GM19351 (cell line): ENCODE data around the gene ZC2HC1B.

Source experiments
- ATAC-seq: cut with Tn5 transposase; IDR thresholded peaks from one replicate; pipeline ENCODE4 v1.9.1; 2021; ENCODE audit warnings: mild to moderate bottlenecking, moderate library complexity; ENCODE audit not compliant: unreplicated experiment

Gene ZC2HC1B

DNA sequence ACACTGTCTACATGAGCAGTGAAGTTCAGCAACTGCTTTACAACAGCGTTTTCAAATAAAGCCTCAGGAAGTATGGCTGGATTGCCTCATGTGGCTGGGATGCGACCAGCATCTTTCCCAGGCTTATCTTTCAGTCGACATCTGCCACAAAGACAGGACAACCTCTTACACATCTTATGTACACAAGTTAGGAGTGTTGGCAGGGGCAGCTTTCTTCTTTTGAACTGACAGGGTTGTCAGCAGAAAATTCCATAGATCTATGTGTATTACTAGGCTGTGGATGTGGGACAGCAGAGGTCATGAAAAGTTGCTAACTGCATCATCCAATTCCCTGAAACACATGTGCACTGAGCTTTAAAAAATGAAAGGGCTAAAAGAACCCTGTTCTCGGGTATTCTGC is 95.7 kb downstream of the ZC2HC1B start:
- ATAC-seq = no peak

DNA sequence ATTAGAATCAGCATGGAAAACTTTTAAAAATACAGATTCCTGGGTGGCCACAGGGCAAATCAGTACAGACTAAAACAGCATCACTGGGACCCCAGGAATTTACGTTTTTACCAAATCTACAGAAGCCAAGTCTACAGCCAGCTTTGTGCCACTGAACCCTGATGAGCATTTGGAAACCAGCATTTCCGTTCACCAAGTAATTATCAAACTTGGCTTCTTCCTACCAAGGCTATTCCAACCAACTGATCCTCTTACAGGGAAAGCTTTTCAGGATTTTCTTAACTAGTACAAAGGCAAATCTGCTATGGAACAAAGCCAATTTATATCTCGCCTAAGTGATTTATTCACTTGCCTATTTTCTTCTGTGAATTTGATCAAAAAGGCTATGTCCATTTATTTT is 96.8 kb downstream of the ZC2HC1B start:
- no peak for ATAC-seq

DNA sequence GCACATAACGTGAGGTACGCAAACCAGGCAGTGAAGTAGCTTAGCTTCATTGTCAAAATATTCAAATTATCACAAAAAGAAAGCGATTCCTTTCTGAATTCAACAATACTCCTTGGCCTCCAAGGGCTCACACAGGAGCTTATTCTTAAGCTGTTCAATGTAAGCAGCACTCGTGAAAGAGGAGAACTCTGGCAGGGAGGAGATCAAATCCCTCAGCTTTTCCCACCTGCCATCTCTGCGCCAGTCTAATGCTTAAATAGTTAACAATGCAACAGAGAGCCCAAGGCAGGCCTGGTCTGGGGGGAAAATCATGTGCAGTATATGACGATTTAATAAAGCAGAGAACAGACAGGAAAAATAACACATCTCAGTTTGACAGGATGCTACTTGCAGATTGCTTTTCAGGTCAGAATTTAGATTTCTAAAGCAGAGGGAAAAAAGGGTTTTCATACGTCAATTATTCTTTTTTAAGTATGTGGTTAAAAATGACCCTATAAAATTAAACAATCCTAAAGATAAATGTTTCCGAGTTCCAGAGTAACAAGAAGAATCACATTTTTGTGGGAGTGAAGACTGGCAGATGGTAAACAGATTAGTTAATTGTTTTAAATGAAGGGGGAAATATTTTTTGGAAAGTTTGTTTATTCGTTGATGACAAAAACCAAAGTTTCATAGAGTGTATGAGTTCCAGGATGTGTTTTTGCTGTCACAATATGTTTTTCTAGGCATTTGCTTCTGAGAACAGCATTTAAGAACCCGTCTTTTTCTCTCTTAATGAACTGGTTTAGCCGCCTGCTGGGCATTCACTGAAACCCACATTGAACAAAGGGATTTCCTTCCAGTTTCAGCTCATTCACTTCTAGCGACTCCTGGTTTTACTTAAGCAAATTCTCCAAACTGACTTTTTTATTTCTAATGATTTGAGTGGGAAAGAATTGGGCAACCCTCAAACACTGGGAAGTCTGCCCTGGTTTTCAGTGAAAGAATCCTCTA is 97.9 kb downstream of the ZC2HC1B start:
- no peak for ATAC-seq

DNA sequence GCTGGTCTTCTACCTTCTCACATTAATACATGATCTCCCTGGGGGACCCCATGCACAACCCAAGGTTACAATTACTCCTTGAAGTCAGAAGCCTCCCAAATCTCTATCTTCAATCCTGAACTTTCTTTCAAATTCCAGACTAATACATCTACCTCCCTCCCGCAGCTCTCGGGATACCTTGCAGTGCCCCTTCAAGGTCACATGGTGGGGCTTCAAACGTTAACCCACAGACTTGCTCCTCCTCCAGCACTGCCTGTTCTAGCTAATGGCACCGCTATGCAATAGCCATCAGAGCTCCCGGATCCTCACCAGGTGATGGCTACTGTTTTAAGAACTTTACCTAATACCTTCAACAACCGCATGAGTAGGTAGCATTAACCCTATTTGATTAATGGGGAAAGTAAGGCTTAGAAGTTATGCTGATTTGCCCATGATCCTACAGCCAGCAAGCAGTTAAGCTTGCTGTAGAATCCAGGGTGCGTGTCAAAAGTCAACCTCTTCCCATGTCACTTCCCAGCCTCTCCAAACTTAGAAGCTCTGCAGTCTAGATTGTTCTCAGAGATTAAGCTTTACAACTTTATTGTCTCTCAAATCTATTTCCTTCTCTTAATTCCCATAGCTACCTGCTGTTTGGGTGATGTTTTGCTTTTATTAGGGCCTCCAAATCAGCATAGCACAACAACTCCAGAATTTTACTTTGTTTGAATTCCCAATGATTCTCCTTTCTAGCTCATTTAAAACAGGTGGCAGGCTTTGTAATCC is 99.1 kb downstream of the ZC2HC1B start:
- no peak for ATAC-seq

DNA sequence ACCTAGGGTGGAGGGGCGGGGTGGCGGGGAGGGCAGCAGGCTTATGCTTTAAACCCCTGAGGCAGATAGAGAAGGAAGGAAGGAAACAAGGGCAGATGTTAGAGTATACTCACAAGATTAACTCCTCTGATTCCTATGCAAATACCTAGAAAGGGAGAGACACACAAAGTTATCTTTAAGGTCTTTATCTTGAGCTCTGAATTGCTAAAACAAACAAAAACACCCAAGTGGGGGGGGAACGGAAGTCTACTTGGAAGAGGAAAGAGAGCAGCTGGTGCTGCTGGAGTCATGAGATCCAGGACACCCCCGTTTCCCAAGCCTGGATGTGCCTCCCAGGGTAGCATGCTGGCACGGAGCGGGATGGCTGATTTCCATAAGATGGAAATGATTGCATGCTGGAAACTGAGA is 100.4 kb downstream of the ZC2HC1B start:
- no peak for ATAC-seq

DNA sequence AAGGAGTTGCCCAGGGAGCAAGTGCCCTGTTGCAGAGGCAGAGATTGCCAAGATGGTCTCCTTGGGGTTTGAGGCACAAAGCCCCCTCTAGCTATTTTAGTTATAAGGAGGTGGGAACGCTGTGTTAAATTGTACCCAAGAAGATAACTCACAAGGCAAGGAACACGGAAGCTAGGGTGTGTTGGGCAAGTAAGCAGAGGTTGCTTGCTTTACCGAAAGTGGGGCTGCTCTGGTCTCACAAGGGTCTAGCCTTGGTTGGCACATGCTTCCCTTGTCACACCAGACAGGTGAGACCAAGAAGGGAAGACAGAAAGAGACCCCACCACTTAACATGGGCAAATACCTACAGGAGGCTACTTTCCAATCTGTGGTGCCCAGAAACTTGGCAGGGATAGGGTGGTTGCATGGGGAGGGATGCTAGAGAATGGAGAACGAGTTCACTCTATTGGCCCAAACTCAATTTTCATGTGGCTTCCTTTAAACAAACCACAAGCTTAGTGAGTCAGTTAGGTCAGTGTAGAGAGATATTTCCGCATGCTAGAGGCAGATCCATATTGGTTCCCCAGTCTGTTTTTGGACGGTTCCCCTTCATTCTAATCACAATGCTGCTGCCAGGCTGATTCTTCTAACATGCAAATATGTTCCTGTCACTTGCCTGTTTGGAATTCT is 101.4 kb downstream of the ZC2HC1B start:
- no peak for ATAC-seq

DNA sequence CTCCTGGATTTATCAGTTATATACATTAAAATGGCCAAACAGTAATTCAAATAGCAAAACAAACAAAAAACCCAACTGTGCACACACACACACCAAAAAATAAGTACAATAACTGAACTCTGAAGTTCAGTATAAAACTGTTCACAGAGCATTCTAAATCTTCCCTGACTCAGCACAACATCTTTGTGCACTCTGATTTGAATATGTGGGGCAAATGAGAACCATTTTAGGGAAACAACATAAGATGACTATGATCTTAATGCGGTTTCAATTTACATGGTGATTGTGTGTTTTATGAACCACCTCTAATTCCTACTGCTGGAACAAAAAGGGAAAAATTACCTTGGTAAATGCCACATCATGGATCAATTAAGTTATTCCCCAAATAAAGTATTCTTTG is 102.0 kb downstream of the ZC2HC1B start:
- no peak for ATAC-seq

DNA sequence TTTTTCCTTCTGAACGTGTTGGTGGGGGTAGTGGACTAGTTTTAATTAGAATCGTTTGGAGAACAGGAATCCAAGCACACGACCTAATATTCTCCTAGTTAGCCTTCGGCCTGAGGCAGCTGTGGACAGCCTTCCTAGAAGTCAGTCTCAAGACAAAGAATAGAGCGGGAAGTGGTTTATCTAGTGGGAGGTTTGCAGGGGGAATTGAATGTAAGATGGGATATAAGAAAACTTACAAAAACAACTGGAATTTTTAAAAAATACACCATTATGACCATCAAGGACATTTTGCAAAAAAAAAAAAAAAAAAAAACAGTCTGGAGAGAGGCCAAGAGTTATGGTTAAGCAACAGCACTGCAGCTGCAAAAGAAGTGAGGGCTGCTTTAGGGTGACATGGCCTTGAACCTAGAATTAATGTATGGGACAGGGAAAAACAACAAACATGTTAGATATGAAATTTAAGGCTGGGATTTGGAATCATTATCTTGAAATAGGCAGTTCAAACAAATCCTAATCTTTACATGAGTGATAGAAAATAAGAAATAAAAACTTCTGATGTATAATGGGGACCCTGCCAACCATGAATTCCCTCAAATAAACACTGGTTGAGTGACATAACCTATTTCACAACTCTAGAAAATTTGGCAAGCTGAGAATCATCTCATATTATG is 103.6 kb downstream of the ZC2HC1B start:
- no peak for ATAC-seq

DNA sequence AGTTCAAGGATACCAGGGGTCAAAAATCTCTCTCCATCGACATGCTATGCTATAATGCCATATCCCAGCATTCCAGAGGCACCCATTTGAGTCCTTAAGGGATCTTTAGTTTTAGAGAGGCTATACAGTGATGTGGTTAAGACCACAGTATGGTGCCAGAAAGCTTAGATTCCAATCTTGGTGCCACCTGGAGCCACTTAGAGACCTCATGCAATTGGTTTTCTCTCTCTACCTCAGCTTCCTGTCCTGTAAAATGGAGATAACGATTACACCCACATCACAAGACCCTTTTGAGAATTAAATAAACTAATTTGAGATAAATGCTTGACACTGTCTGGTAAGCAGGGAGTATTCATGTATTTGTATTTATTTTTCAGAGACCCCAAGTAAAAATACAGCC is 104.8 kb downstream of the ZC2HC1B start:
- no peak for ATAC-seq

DNA sequence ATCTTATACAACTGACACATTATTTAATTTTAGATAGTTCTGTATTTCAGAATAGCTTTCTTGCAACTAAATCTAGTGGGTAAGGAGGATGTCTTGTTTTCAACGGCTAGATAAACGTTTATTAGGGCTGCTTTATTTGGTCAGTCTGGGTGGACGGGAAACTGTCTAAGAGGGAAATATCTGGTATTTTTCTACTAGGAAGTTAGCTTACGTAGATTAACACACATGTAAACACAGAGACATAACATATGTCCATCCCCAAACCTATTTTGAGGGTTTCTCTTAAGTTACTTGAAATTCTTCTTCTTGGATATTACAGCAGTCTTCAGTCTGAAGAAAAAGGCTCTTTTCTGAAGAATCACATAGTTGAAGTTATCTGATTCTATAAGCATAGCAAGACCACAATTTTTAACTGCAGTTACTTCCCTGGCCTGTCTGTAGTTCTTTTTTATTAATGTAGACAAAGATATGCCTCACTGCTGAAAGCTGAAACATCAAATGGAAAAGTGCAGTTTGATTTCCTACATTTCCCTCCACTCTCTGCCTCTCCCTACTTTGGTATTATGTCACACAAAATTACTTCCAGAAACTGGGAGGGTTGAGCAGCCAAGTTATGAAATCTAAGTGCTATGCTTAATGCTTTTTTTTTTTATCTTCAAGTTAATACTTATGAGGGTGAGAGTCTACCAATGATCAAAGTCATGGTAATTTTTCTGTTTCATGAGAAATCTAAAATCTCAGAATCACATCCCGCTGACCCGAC is 106.4 kb downstream of the ZC2HC1B start:
- ATAC-seq = no peak

DNA sequence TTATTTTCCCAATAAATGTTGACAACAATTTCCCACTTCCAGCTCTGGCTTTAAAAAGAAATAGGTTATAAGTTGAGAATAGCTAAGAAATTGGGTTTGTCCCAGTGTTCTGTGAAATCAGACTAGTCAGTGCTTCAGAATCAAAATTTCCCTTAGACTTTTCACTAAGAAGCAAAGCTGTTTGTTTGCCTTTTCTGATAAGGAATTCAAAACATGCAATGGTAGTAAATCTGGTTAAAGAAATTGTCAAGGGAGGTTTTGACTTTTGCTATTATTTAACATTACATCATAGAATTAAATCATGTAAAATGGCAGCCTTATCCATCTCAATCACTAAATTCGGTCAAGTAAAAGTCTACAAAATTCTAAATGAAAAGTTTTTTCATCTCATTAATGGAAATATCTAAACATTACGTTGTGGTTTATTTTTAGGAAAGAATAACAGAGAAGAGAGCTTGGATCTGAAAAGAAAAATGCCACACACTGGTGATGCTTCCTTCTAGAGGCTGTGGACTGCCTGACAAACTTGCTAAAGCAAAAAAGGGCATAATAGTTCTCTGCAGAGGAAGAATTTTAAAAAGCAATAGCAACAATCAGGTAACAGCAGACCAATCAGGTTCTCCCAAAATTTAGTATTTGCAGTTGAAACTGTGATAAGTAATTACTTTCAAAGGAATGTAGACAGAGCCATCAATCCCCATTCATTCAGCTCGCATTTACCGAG is 107.4 kb downstream of the ZC2HC1B start:
- ATAC-seq = no peak

DNA sequence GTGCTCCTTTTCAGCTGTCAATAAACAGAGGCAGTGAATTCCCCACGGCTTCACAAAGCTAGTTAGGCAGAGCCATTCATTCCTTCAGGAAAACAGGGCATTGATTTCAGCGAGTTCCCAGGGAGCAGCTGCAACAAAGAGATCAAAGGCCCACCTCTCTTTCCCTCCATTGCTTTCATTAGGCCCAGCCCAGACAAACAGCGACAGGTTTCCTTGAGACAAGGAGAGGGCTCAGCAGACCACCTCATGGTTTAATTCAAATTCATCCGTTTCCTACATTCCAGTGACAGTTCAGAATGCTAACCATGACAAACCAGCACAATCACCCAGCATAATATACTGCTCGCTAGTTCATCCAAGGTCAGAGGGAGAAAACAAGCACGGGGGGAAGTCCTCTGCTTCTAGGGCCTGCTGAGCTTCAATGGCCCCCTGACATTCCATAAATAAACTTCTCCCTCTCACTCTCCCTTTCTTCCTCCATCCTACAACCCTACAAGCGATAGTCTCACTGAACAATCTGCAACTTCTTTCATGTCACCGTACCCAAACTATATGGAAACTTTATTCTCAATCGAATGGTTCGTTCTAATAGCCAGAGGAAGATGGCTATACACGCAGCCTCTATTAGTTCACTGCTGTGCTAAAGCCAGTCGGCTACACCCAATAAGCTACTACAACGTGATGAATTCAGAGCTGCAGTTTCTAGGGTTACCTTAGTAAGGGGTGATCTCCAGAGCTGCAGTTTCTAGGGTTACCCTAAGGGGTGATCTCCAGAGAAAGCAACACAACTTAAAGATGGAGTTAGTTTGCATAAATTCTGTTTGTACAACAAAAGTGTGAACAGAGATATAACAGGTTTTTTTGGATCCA is 109.1 kb downstream of the ZC2HC1B start:
- ATAC-seq = no peak

DNA sequence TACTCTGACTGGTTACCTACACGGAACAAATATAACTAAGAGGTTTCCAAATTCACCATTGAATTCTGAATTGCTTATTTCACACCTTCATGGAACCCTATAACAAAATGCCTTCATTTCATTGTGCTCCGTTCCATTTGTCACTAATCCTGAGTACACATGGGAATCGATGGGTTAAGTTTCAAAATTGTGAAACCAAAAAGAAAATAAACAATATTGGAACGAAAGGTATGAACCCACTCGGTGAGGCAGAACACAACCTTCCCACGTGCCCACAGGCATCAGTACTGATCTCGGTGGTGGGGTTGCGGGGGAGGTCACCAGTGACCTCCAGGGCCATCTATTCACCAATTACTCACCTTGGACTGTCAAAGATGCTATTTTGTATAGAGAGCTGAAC is 109.8 kb downstream of the ZC2HC1B start:
- no peak for ATAC-seq

DNA sequence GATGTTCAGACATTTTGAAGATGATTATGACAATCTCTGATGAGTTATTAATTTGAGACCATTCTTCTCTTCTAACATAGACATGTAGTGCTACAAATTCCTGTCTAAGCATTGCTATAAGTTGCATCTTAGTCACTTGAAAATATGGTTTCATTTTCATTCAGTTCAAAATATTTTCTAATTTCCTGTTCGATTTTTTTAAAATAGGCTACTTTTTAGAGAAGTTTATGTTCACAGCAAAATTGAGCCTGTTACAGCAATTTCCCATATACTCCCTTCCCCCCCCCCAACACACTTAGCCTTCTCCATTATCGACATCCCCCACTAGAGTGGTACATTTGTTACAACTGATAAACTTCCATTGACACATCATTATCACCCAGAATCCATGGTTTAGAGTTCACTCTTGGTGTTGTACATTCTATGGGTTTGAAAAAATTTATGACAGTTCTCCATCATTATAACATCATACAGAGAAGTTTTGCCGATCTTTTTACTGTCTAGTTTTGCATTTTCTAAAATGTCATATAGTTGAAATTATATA is 112.6 kb downstream of the ZC2HC1B start:
- no peak for ATAC-seq

DNA sequence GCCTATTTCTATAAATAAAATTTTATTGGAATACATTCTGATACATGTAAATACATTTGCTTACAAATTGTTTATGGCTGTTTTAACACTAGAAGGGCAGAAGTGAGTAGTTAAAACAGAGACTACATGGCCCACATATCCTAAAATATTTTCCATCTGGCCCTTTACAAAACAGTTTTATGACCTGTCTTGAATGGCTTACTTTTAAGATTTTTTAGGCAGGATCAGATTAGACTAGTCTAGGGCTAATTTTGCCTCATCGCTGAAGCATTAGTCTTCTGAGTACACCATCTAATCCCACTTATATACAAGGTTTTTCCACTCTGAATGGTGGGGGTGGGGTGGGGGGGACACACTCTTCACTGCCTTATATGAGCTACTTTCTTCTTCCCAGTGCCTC is 116.6 kb downstream of the ZC2HC1B start:
- no peak for ATAC-seq

DNA sequence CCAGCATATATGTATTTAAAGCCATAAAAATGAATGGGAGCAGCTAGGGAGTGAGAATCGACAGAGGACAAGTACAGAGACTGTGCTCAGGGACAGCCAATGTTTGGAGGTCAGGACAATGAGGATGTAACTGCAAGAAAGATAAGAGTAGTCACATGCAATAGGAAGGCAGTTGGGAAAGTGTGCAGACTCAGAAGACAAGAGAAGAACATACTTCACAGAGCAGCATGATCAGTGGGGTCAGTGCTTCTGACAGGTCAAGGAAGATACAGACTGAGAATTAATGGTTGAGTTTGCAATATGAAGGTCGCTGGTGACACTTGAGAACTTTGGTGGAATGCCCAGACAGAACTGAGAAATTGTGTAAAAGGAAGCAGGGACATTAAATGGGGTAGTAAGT is 118.7 kb downstream of the ZC2HC1B start:
- no peak for ATAC-seq

DNA sequence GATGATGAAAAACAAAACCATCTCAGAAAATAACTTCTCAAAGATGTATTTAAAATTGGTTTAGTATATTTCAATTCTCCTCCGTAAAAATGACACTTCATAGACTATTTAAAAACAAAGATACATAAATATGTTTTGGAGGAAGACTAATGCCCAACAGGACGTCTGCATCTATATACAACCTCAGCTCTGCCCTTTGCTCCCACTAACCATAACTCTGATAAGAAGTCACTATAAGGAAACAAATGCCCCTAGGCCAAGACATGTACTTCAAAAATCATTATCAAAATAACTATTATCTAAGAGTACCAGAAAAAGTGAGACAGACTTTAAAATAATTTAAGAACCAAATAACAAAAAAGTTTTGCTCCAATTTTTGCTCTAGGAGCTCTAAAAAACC is 120.4 kb downstream of the ZC2HC1B start:
- no peak for ATAC-seq

DNA sequence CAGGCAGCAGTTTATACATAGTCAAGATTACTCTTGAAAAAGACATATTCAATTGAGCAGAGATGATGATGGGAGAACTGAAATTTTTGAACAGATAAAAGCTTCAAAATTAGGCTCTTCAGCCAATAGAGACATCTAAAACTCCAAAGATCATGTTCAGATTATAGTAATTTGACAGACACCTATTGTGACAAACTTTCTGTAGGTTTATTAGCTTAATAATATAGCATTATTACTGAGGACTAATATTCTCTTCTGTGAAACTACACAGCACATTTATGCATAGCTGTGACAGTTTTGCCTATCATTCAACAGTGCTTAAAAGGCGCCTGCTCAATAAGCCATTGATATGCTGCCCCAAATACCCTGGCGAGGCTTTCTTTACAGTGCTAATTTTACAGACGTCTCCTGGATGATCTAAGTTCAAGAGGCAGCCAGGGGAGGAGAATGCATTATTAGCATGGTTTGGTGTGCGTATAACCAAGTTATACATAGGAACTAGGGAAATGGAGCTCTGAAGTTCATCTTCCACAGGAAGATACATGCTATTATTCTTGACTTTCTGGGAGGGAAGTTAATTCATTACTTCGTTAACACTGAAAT is 122.3 kb downstream of the ZC2HC1B start:
- ATAC-seq = no peak
